Keratinocyte (primary cell): ENCODE measurements around the gene ADARB2. TPM values are rescaled to one million over a fixed set of nuclear protein-coding genes. Genes with fewer than 3 reads are reported as not detected.

Experiments
- DNase-seq: peaks from one replicate; pipeline ENCODE4 v3.0.0-alpha.2; 2011; ENCODE audit warnings: low read depth, missing footprints, low spot score
- FAIRE-seq: peaks from 2 replicates; lab custom pipeline; 2011; peaks lifted over from hg19 to GRCh38; lab: Jason Lieb, UNC
- H2AFZ ChIP-seq: 2 replicates; pipeline ENCODE4 v1.6.0; 2012; ENCODE audit warnings: low read length, control low read depth, inconsistent platforms; ENCODE audit not compliant: control insufficient read depth
- H3K27ac ChIP-seq: 2 replicates; pipeline ENCODE4 v1.5.1; 2011; ENCODE audit warnings: low read length; ENCODE audit not compliant: control insufficient read depth, insufficient read depth
- H3K27me3 ChIP-seq: 3 replicates; pipeline ENCODE4 v1.6.0; 2011; ENCODE audit warnings: low read length; ENCODE audit not compliant: control insufficient read depth, insufficient read depth; ENCODE audit errors: extremely low read depth
- H3K36me3 ChIP-seq, 2 experiments: 2 replicates in 1 of 2; 3 replicates in 1 of 2; pipeline ENCODE4 v1.5.1; 2011; ENCODE audit warnings: low read length in 2 of 2, mild to moderate bottlenecking in 1 of 2; ENCODE audit not compliant: control insufficient read depth in 2 of 2, insufficient read depth in 2 of 2; ENCODE audit errors: extremely low read depth in 1 of 2
- H3K4me1 ChIP-seq: 3 replicates; pipeline ENCODE4 v1.5.1; 2011; ENCODE audit warnings: low read length; ENCODE audit not compliant: control insufficient read depth, insufficient read depth; ENCODE audit errors: extremely low read depth
- H3K4me2 ChIP-seq: 3 replicates; pipeline ENCODE4 v1.6.0; 2011; ENCODE audit warnings: low read depth, low read length; ENCODE audit not compliant: control insufficient read depth, insufficient read depth; ENCODE audit errors: extremely low read depth
- H3K4me3 ChIP-seq, 3 experiments: fragments of 200-600 bp in 1 of 3; sonication (generic) in 1 of 3; 2 replicates in 2 of 3; 3 replicates in 1 of 3; pipeline ENCODE4 v1.5.1; 2011 to 2016; ENCODE audit warnings: low read length in 3 of 3, mild to moderate bottlenecking in 3 of 3, control low read depth in 2 of 3, inconsistent platforms in 1 of 3, low read depth in 1 of 3, mixed read lengths in 1 of 3, mixed run types in 1 of 3, moderate library complexity in 1 of 3; ENCODE audit not compliant: control insufficient read depth in 2 of 3, insufficient read depth in 2 of 3; ENCODE audit errors: extremely low read depth in 1 of 3
- H3K79me2 ChIP-seq: 2 replicates; pipeline ENCODE4 v1.6.0; 2012; ENCODE audit warnings: low read length; ENCODE audit not compliant: control insufficient read depth, insufficient read depth
- H3K9ac ChIP-seq: 3 replicates; pipeline ENCODE4 v1.6.0; 2011; ENCODE audit warnings: low read length; ENCODE audit not compliant: control insufficient read depth, insufficient read depth; ENCODE audit errors: extremely low read depth
- H3K9me1 ChIP-seq: 3 replicates; pipeline ENCODE4 v1.6.0; 2011; ENCODE audit warnings: low read length; ENCODE audit not compliant: control insufficient read depth, insufficient read depth; ENCODE audit errors: extremely low read depth
- H3K9me3 ChIP-seq: 2 replicates; pipeline ENCODE4 v1.5.1; 2012; ENCODE audit warnings: low read depth, low read length; ENCODE audit not compliant: control insufficient read depth
- H4K20me1 ChIP-seq: 3 replicates; pipeline ENCODE4 v1.6.0; 2011; ENCODE audit warnings: low read length; ENCODE audit not compliant: control insufficient read depth, insufficient read depth; ENCODE audit errors: extremely low read depth
- EZH2 ChIP-seq: IDR thresholded peaks from one replicate; pipeline ENCODE4 v1.6.1; 2012; ENCODE audit warnings: inconsistent platforms, mild to moderate bottlenecking, low read length, moderate library complexity
- dilution Hi-C: fragments of 300-500 bp; cut with MboI; formaldehyde crosslinking; loops from one replicate; pipeline ENCODE4 v1.7.0; 2020; ENCODE audit warnings: low sequenced_read_pairs; ENCODE audit not compliant: extremely low pct_ligation_motif_present
- polyA plus RNA-seq, 5 experiments: library from polyadenylated mRNA; depleted of rRNA in 3 of 5; stranded (reverse) in 3 of 5; stranded (forward) in 1 of 5; unstranded in 1 of 5; fragments of >200 nt; gene quantifications; 1 replicate in 1 of 5; 2 replicates in 3 of 5; 3 replicates in 1 of 5; pipeline versions ENCODE4 v1.2.1 to v1.2.3, GENCODE V29; 2011 to 2012; ENCODE audit warnings: missing spikeins in 2 of 5, low read depth in 1 of 5, low replicate concordance in 1 of 5
- TF ChIP-seq, protein P1 (sequence below), 3 experiments: IDR thresholded peaks in 1 of 3; conservative IDR thresholded peaks in 1 of 3; optimal IDR thresholded peaks in 1 of 3; 2 replicates in 2 of 3; 3 replicates in 1 of 3; pipeline versions ENCODE3 to v1.5.1; 2011; ENCODE audit warnings: low read length in 3 of 3, mild to moderate bottlenecking in 3 of 3, moderate library complexity in 2 of 3, control low read depth in 1 of 3, inconsistent platforms in 1 of 3; ENCODE audit not compliant: insufficient read depth in 2 of 3; ENCODE audit errors: extremely low read depth in 1 of 3

ADARB2 gene
- polyA plus RNA-seq, 1 donor (not counting 4 experiments of a cell fraction or from before 2014, with no cell fraction given) = not detected

GRCh38 chr10:1247598-1248261 lies 489.6 kb downstream of the ADARB2 start:
- Histone ChIP-seq H3K79me2 (no peaks in the 10 kb centered on the region), H2AFZ (no peak overlapping the region), H3K4me1 (no peaks in the 10 kb centered on the region), H3K27ac (no peak overlapping the region), H3K9me1 (no peaks in the 10 kb centered on the region), H3K4me2 (no peak overlapping the region), H4K20me1 (no peaks in the 10 kb centered on the region), H3K9me3 (peaks cover 2% of the 10 kb centered on the region), H3K27me3 (no peaks in the 10 kb centered on the region), H3K4me3 (no peak overlapping the region), H3K36me3 (no peaks in the 10 kb centered on the region), H3K9ac (no peak overlapping the region)
- TF ChIP-seq, protein P1, sequence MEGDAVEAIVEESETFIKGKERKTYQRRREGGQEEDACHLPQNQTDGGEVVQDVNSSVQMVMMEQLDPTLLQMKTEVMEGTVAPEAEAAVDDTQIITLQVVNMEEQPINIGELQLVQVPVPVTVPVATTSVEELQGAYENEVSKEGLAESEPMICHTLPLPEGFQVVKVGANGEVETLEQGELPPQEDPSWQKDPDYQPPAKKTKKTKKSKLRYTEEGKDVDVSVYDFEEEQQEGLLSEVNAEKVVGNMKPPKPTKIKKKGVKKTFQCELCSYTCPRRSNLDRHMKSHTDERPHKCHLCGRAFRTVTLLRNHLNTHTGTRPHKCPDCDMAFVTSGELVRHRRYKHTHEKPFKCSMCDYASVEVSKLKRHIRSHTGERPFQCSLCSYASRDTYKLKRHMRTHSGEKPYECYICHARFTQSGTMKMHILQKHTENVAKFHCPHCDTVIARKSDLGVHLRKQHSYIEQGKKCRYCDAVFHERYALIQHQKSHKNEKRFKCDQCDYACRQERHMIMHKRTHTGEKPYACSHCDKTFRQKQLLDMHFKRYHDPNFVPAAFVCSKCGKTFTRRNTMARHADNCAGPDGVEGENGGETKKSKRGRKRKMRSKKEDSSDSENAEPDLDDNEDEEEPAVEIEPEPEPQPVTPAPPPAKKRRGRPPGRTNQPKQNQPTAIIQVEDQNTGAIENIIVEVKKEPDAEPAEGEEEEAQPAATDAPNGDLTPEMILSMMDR (optimal IDR thresholded peaks at IDR 0.05 in 1 of 3, IDR thresholded peaks at IDR 0.05 in 1 of 3, conservative IDR thresholded peaks at IDR 0.05 in 1 of 3; ENCODE audit: extremely low read depth in 1 of 3, insufficient read depth in 2 of 3, low read length in 3 of 3) = no peak
- TF ChIP-seq EZH2 = no peak
- dilution Hi-C loops = no loop called here
- FAIRE-seq = no peak
- no peak for DNase-seq

DNA sequence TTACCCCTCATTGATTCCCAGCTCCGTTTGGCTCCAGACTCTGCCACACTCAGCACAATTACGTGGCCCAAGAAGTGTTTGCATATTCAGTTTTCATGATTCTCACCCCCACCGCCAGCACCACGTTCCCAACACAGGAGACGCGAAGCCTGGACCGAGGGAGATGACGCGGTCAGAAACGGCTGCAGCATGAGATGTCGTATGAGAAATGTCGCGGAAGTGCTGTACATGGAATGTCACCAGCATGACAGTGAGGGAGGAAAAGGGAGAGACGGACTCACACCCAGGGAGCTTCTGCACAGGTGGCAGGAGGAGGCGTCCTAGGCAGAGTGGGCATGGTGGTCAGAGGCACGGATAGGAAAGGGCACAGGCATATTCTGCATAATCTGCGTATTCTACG lies 492.8 kb downstream of the ADARB2 start:
- no peak for TF ChIP-seq EZH2
- TF ChIP-seq, protein P1 (optimal IDR thresholded peaks at IDR 0.05 in 1 of 3, IDR thresholded peaks at IDR 0.05 in 1 of 3, conservative IDR thresholded peaks at IDR 0.05 in 1 of 3; ENCODE audit: extremely low read depth in 1 of 3, insufficient read depth in 2 of 3, low read length in 3 of 3) = no peak
- dilution Hi-C loops = no loop called here

More for the DNA sequence above, 492.8 kb downstream of the ADARB2 start:
- no peaks in the 10 kb centered on the region for H3K4me1 ChIP-seq
- H3K4me2 ChIP-seq = no peak overlapping the region
- no peaks in the 10 kb centered on the region for H3K79me2 ChIP-seq
- H3K36me3 ChIP-seq = no peaks in the 10 kb centered on the region
- DNase-seq (no peak), FAIRE-seq (no peak)
- H2AFZ ChIP-seq = no peak overlapping the region
- no peaks in the 10 kb centered on the region for H3K9me1 ChIP-seq
- no peaks in the 10 kb centered on the region for H4K20me1 ChIP-seq
- no peak overlapping the region for H3K9ac ChIP-seq
- H3K27ac ChIP-seq = no peak overlapping the region
- no peaks in the 10 kb centered on the region for H3K27me3 ChIP-seq
- peaks cover 2% of the 10 kb centered on the region for H3K9me3 ChIP-seq
- no peak overlapping the region for H3K4me3 ChIP-seq
